Left lung (tissue), 10 donors: ENCODE data around the gene PMEPA1. TPM values are rescaled to one million over a fixed set of nuclear protein-coding genes. Genes with fewer than 3 reads are reported as not detected.
A peak's percentile ranks its signal among the peaks of the same experiment; 100 is the strongest.

Experiments
- ATAC-seq: fragments of 200-7000 bp; cut with Tn5 transposase; one replicate; pipeline ENCODE4 v1.9.1; 2020; ENCODE audit warnings: moderate library complexity
- DNase-seq, 4 donors: peaks; one replicate each; pipeline ENCODE4 v3.0.0-alpha.2; 2013 to 2020
- H3K27ac ChIP-seq, 2 donors: fragments of 200-600 bp; sonication (generic) in 1 of 2; one replicate each; pipeline versions ENCODE4 v1.5.0 to v1.8.0; 2020 to 2021
- H3K27me3 ChIP-seq, 2 donors: fragments of 200-600 bp; sonication (generic) in 1 of 2; one replicate each; pipeline versions ENCODE4 v1.5.0 to v1.8.0; 2020 to 2021
- H3K36me3 ChIP-seq, 2 donors: fragments of 200-600 bp; sonication (generic) in 1 of 2; one replicate each; pipeline versions ENCODE4 v1.5.0 to v1.8.0; 2020 to 2021
- H3K4me1 ChIP-seq, 2 donors: fragments of 200-600 bp; one replicate each; pipeline ENCODE4 v1.8.0; 2021
- H3K4me3 ChIP-seq, 2 donors: fragments of 200-600 bp; sonication (generic) in 1 of 2; one replicate each; pipeline versions ENCODE4 v1.5.0 to v1.8.0; 2020 to 2021; ENCODE audit warnings: mild to moderate bottlenecking in 1 of 2
- H3K9me3 ChIP-seq, 2 donors: fragments of 200-600 bp; sonication (generic) in 1 of 2; one replicate each; pipeline versions ENCODE4 v1.5.0 to v1.8.0; 2020 to 2021
- CTCF ChIP-seq, 2 donors: fragments of 200-600 bp; sonication (generic) in 1 of 2; IDR thresholded peaks; one replicate each; pipeline versions ENCODE4 v1.5.0 to v1.8.0; 2021; ENCODE audit warnings: antibody characterized with exemption in 2 of 2
- intact Hi-C, 2 donors: fragments of 100-400 bp; cut with DNase I; formaldehyde crosslinking; loops; one replicate each; pipeline versions ENCODE4 v1.11.2 to v1.14.2; 2022
- polyA plus RNA-seq, 6 donors: library from polyadenylated mRNA; unstranded; fragments of 120-200 nt; gene quantifications; one replicate each; pipeline ENCODE4 v1.2.1, GENCODE V29; 2013; ENCODE audit not compliant: insufficient read length in 6 of 6
- total RNA-seq, 2 donors: library from RNA; stranded (reverse); fragmentation: NEBNext Ultra II Directional; extraction: Animal tissue kit (Norgen Biotek cat#: 25700); gene quantifications; one replicate each; pipeline ENCODE4 v1.2.1, GENCODE V29; 2021
- donor health status: DM: no; HTN: yes; CAD: no.
- donor health status: DM: no; HTN: no; CAD: no.

The PMEPA1 gene
- total and polyA plus RNA-seq, 8 donors, result 19.4 to 109 (median 26.2) TPM

GRCh38 chr20:57699395-57699794 is 10.4 kb downstream of the PMEPA1 start:
- Histone ChIP-seq H3K9me3 (no peaks in the 10 kb centered on the region), H3K27me3 (no peaks in the 10 kb centered on the region), H3K27ac (no peak overlapping the region), H3K4me1 (peaks cover 12 to 21% of the 10 kb centered on the region in 2 donors), H3K36me3 (no peaks in the 10 kb centered on the region), H3K4me3 (no peak overlapping the region)
- intact Hi-C loops, result no loop called here
- DNase-seq (no peak), ATAC-seq (no peak)
- no peak for TF ChIP-seq CTCF (IDR thresholded peaks at IDR 0.05)

DNA sequence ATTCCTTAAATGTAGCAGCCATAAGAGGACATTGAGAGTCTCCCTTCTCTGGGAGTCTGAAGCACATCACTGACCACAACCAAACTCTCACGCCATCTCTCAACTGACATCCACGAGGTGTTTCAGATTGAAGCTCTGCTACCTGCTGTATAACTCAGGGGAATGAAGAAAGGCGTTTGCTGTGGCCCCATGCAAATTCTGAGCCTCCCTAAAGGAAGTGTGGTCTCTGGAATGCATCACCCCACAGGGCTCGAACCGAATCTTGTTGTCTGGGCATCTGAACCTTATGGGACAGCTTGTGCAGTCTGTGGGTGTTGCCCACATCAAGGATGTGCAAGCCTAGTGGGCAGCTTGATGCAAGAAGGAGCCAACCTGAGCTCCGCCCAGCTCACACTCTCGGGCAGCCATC is 10.9 kb downstream of the PMEPA1 start:
- ATAC-seq (no peak), DNase-seq (no peak)
- Histone ChIP-seq H3K9me3 (no peaks in the 10 kb centered on the region), H3K27me3 (no peaks in the 10 kb centered on the region), H3K4me3 (no peak overlapping the region), H3K27ac (peak overlapping the region in 1 of 2 donors; percentile 19), H3K4me1 (peaks cover 13 to 26% of the 10 kb centered on the region in 2 donors), H3K36me3 (no peaks in the 10 kb centered on the region)
- TF ChIP-seq CTCF (IDR thresholded peaks at IDR 0.05), result no peak
- intact Hi-C loops, result no loop called here

DNA sequence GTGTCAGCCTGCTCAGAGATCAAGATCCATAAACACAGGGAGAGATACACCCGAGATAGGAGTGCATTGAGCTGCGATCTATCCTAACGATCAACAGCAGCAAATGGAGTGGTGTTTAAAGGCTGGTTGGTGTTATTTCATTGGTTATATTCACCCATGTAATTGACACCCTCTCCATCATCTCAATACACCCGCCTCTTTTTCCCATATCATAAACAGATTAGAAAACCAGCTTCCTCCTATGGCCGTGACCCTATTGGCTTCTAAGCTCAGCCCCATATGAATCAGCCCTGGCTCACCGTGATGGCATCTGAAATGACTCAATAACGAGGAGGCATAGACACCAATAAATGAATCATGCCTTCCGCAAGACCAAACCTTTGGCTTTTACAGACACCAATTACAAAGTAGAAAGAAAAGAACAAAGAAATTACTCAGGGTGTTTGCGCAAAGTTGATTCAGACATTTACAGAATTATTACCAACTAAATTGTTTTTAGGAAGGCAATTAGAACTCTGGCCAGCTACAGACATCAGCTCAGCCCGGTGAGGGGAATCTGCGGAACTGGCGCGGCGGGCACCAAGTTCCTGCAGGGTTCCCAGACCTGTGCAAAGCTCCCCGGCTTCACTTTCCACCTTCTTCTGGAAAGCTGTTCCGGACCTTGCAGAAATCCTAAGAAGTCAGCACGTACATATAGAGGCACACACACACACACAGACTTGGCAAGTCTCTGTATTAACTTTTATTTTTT is 11.5 kb downstream of the PMEPA1 start:
- ATAC-seq, result peak; percentile 45
- intact Hi-C loops, result no loop called here
- Histone ChIP-seq H3K9me3 (no peaks in the 10 kb centered on the region), H3K27ac (peak overlapping the region in 1 of 2 donors; percentile 19), H3K4me3 (no peak overlapping the region), H3K4me1 (peaks cover 18 to 31% of the 10 kb centered on the region in 2 donors), H3K36me3 (no peaks in the 10 kb centered on the region), H3K27me3 (no peaks in the 10 kb centered on the region)
- TF ChIP-seq CTCF (IDR thresholded peaks at IDR 0.05), result no peak
- no peak for DNase-seq

DNA sequence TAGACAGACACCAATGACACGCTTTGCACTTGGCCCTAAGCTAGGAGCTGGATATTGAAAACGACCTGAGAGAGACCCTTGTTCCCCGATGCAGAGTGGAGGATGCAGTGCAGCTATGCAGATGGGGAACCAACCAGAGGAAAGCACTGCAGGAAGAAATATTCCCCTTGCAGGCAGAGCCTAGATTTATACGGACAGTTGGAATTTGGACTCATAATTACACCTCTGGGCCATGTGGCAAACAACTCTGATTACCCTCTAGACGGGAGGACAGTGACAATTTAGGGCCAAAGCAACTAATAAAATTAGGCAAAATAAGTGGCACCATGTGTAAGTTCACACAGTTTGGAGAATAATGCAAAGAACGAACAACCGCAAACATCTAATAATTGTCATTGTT is 12.3 kb downstream of the PMEPA1 start:
- Histone ChIP-seq H3K27me3 (no peaks in the 10 kb centered on the region), H3K27ac (no peak overlapping the region), H3K4me1 (peaks cover 18 to 33% of the 10 kb centered on the region in 2 donors), H3K36me3 (no peaks in the 10 kb centered on the region), H3K9me3 (no peaks in the 10 kb centered on the region), H3K4me3 (no peak overlapping the region)
- no peak for DNase-seq
- intact Hi-C loops, result no loop called here
- no peak for ATAC-seq
- TF ChIP-seq CTCF (IDR thresholded peaks at IDR 0.05), result no peak

- no peak for TF ChIP-seq CTCF (IDR thresholded peaks at IDR 0.05)
Observed at GRCh38 chr20:57696401-57696961, 13.3 kb downstream of the PMEPA1 start.

More at GRCh38 chr20:57696401-57696961, 13.3 kb downstream of the PMEPA1 start:
- Histone ChIP-seq H3K9me3 (no peaks in the 10 kb centered on the region), H3K4me3 (no peak overlapping the region), H3K36me3 (no peaks in the 10 kb centered on the region), H3K27ac (no peak overlapping the region), H3K4me1 (peaks cover 18 to 41% of the 10 kb centered on the region in 2 donors), H3K27me3 (no peaks in the 10 kb centered on the region)
- ATAC-seq, result no peak
- DNase-seq, result no peak
- intact Hi-C loops, result no loop called here
